CD14-positive monocyte (primary cell): ENCODE data around the gene NKAIN2. TPM values are rescaled to one million over a fixed set of nuclear protein-coding genes. Genes with fewer than 3 reads are reported as not detected.

Source experiments
- DNase-seq, 3 donors: peaks; one replicate each; pipeline ENCODE4 v3.0.0-alpha.2; 2011 to 2022
- H2AFZ ChIP-seq: 2 replicates; pipeline ENCODE4 v1.6.0; 2012; ENCODE audit warnings: mild to moderate bottlenecking, low read depth, low read length, inconsistent platforms; ENCODE audit not compliant: insufficient read depth, poor library complexity, severe bottlenecking
- H3K27ac ChIP-seq, 2 donors: 1 replicate in 1 of 2; 2 replicates in 1 of 2; pipeline ENCODE4 v1.5.1; 2012 to 2013; ENCODE audit warnings: low read length in 2 of 2, control low read depth in 1 of 2, inconsistent platforms in 1 of 2, low read depth in 1 of 2, mild to moderate bottlenecking in 1 of 2
- H3K27me3 ChIP-seq, 2 donors: one replicate each; pipeline versions ENCODE4 v1.6.0 to v1.6.1; 2011 to 2013; ENCODE audit warnings: low read length in 2 of 2; ENCODE audit not compliant: control insufficient read depth in 2 of 2, insufficient read depth in 2 of 2
- H3K36me3 ChIP-seq, 2 donors: replicated peaks in 1 of 2; 1 replicate in 1 of 2; 2 replicates in 1 of 2; pipeline versions ENCODE4 v1.5.1 to v1.6.1; 2012 to 2013; ENCODE audit warnings: low read length in 2 of 2, control low read depth in 1 of 2, inconsistent platforms in 1 of 2, mild to moderate bottlenecking in 1 of 2; ENCODE audit not compliant: insufficient read depth in 2 of 2, control insufficient read depth in 1 of 2
- H3K4me1 ChIP-seq, 2 donors: 1 replicate in 1 of 2; 2 replicates in 1 of 2; pipeline versions ENCODE4 v1.5.1 to v1.6.1; 2012 to 2013; ENCODE audit warnings: low read length in 2 of 2, control low read depth in 1 of 2, inconsistent platforms in 1 of 2, mild to moderate bottlenecking in 1 of 2, moderate library complexity in 1 of 2; ENCODE audit not compliant: insufficient read depth in 2 of 2, control insufficient read depth in 1 of 2
- H3K4me2 ChIP-seq: replicated peaks from 2 replicates; pipeline ENCODE3; 2012; ENCODE audit warnings: low read length, moderate library complexity, mild to moderate bottlenecking; ENCODE audit not compliant: poor library complexity, severe bottlenecking; ENCODE audit errors: extremely low read depth
- H3K4me3 ChIP-seq, 3 experiments: fragments of 200-600 bp in 1 of 3; sonication (generic) in 1 of 3; replicated peaks in 1 of 3; 1 replicate in 2 of 3; 2 replicates in 1 of 3; pipeline ENCODE4 v1.5.1; 2011 to 2013; ENCODE audit warnings: low read length in 3 of 3, mild to moderate bottlenecking in 3 of 3, control low read depth in 2 of 3, low read depth in 2 of 3, inconsistent platforms in 1 of 3, moderate library complexity in 1 of 3
- H3K79me2 ChIP-seq: 2 replicates; pipeline ENCODE4 v1.6.0; 2012; ENCODE audit warnings: mild to moderate bottlenecking, control low read depth, inconsistent platforms, low read length, moderate library complexity; ENCODE audit not compliant: insufficient read depth
- H3K9ac ChIP-seq: 2 replicates; pipeline ENCODE4 v1.6.0; 2017; ENCODE audit warnings: low read length, mild to moderate bottlenecking; ENCODE audit not compliant: insufficient read depth, poor library complexity, severe bottlenecking
- H3K9me3 ChIP-seq, 2 donors: replicated peaks in 1 of 2; 1 replicate in 1 of 2; 2 replicates in 1 of 2; pipeline versions ENCODE4 v1.5.1 to v1.6.1; 2012 to 2013; ENCODE audit warnings: low read length in 2 of 2, control low read depth in 1 of 2; ENCODE audit not compliant: control insufficient read depth in 1 of 2, insufficient read depth in 1 of 2
- H4K20me1 ChIP-seq: 2 replicates; pipeline ENCODE4 v1.6.0; 2012; ENCODE audit warnings: mild to moderate bottlenecking, low read length, control low read depth, moderate library complexity; ENCODE audit not compliant: insufficient read depth
- H3K27ac Mint-ChIP-seq, 7 donors: one replicate each; pipeline ENCODE4 v1.8.0; 2020; ENCODE audit warnings: mild to moderate bottlenecking in 7 of 7, mixed read lengths in 7 of 7, moderate library complexity in 6 of 7, inconsistent platforms in 2 of 7
- H3K27me3 Mint-ChIP-seq, 3 donors: one replicate each; pipeline ENCODE4 v1.8.0; 2021 to 2022; ENCODE audit warnings: low read depth in 3 of 3, mild to moderate bottlenecking in 3 of 3, mixed read lengths in 3 of 3, moderate library complexity in 3 of 3, inconsistent platforms in 1 of 3
- H3K36me3 Mint-ChIP-seq, 2 donors: one replicate each; pipeline ENCODE4 v1.8.0; 2020; ENCODE audit warnings: mixed read lengths in 2 of 2, inconsistent platforms in 1 of 2, mild to moderate bottlenecking in 1 of 2
- H3K4me1 Mint-ChIP-seq: one replicate; pipeline ENCODE4 v1.8.0; 2020; ENCODE audit warnings: mild to moderate bottlenecking, mixed read lengths
- H3K4me3 Mint-ChIP-seq, 2 donors: one replicate each; pipeline ENCODE4 v1.8.0; 2020; ENCODE audit warnings: mild to moderate bottlenecking in 2 of 2, mixed read lengths in 2 of 2, moderate library complexity in 1 of 2
- H3K9me3 Mint-ChIP-seq, 7 donors: one replicate each; pipeline ENCODE4 v1.8.0; 2020 to 2022; ENCODE audit warnings: mixed read lengths in 7 of 7, mild to moderate bottlenecking in 6 of 7, moderate library complexity in 6 of 7, inconsistent platforms in 2 of 7
- CTCF ChIP-seq: fragments of 200-600 bp; IDR thresholded peaks from one replicate; pipeline ENCODE4 v1.8.0; 2022; ENCODE audit warnings: antibody characterized with exemption, mild to moderate bottlenecking
- WGBS: methylation state at CpG from one replicate; pipeline ENCODE4 v1.1.5; 2013; ENCODE audit warnings: missing lambda C conversion rate; ENCODE audit not compliant: insufficient coverage; 5-methylcytosine and 5-hydroxymethylcytosine counted together
- intact Hi-C, 2 donors: fragments of 100-400 bp; cut with micrococcal nuclease; formaldehyde crosslinking; loops; one replicate each; pipeline versions ENCODE4 v1.15.0 to v1.15.1; 2023
- polyA plus RNA-seq, 3 donors: library from polyadenylated mRNA; depleted of rRNA in 1 of 3; unstranded in 2 of 3; stranded (reverse) in 1 of 3; fragments of 300-500 nt in 2 of 3; fragments of >200 nt in 1 of 3; fragmentation: Illumina TruSeq in 2 of 3; gene quantifications; 1 replicate in 2 of 3; 2 replicates in 1 of 3; pipeline ENCODE4 v1.2.3, GENCODE V29; 2012 to 2021

NKAIN2 gene
- polyA plus RNA-seq, 3 donors = not detected

DNA sequence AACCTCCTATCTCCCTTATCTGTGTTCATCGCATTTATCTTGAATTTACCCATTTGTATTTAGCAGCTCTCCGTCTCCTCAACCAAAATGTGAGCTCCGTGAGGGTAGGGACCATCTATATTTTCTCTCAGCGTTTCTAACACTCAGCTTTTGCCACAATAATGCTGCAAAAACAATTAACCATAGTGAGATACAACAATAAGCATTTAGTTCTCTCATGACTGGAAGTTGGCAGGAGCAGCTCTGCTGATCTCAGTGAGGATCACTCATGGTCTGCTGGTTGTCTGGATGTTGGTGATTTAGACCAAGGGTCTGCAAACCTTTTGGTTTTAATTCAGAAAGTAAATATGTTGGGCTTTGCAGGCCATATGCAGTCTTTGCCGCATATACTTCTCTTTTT is 763.7 kb downstream of the NKAIN2 start:
- no peaks in the 10 kb centered on the region for H3K36me3 ChIP-seq
- no peaks in the 10 kb centered on the region for H3K79me2 ChIP-seq
- DNase-seq = no peak
- H2AFZ ChIP-seq = no peak overlapping the region
- intact Hi-C loops = no loop called here
- H3K27me3 ChIP-seq = no peaks in the 10 kb centered on the region
- H3K4me1 ChIP-seq = no peaks in the 10 kb centered on the region
- 100% methylated on average over 4 of the region's 5 CpGs for WGBS
- H3K4me3 Mint-ChIP-seq = no peak overlapping the region
- no peak overlapping the region for H3K9ac ChIP-seq
- no peaks in the 10 kb centered on the region for H3K36me3 Mint-ChIP-seq
- peaks cover 0 to 2% (median 0%) of the 10 kb centered on the region in 3 donors for H3K27me3 Mint-ChIP-seq
- no peaks in the 10 kb centered on the region for H3K4me1 Mint-ChIP-seq
- H3K9me3 Mint-ChIP-seq = peaks cover 22 to 39% (median 25%) of the 10 kb centered on the region in 7 donors
- no peak for TF ChIP-seq CTCF
- no peak overlapping the region for H3K27ac Mint-ChIP-seq
- H3K27ac ChIP-seq = no peak overlapping the region
- H3K4me3 ChIP-seq = no peak overlapping the region
- H4K20me1 ChIP-seq = no peaks in the 10 kb centered on the region
- H3K4me2 ChIP-seq = no peak overlapping the region
- peaks cover 14 to 22% of the 10 kb centered on the region in 2 donors for H3K9me3 ChIP-seq

DNA sequence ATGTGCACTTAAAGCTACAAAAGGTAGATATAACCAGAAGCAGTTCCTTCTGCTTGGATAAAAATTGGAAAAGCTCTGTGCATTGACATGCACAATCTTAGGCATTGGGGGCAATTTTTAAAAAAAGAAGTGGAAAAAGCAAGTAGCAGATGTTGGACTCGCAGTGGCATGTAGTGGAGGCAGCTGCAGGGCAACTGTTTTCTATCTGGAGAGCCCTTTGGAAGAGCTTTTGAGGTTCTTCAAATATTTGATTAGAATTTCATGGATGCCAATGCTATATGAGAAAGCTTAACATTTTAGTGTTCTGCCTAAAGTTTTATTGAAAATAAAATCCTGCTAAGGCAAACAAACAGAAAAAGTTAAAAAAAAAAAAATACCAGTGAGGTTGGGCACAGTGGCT is 770.3 kb downstream of the NKAIN2 start:
- no peak for DNase-seq
- H3K27me3 Mint-ChIP-seq = peaks cover 0 to 2% (median 0%) of the 10 kb centered on the region in 3 donors
- H3K4me1 Mint-ChIP-seq = no peaks in the 10 kb centered on the region
- no peak overlapping the region for H3K27ac Mint-ChIP-seq
- intact Hi-C loops = no loop called here
- Histone ChIP-seq H3K27me3 (no peaks in the 10 kb centered on the region), H3K4me1 (peaks cover 0 to 5% of the 10 kb centered on the region in 2 donors), H3K27ac (no peak overlapping the region), H4K20me1 (no peaks in the 10 kb centered on the region), H3K9me3 (peaks cover 5 to 15% of the 10 kb centered on the region in 2 donors), H3K79me2 (no peaks in the 10 kb centered on the region), H3K4me2 (no peak overlapping the region), H3K4me3 (no peak overlapping the region), H2AFZ (no peak overlapping the region), H3K36me3 (no peaks in the 10 kb centered on the region), H3K9ac (no peak overlapping the region)
- H3K4me3 Mint-ChIP-seq = no peak overlapping the region
- no peak for TF ChIP-seq CTCF
- H3K9me3 Mint-ChIP-seq = peaks cover 14 to 26% (median 20%) of the 10 kb centered on the region in 7 donors
- WGBS = 91% methylated on average over 1 of the region's 1 CpG
- H3K36me3 Mint-ChIP-seq = no peaks in the 10 kb centered on the region
